ENCODE results near the gene AKT1. TPM values are rescaled to one million over a fixed set of nuclear protein-coding genes. Genes with fewer than 3 reads are reported as not detected.

AKT1 gene
- total RNA-seq, 6 experiments from 2014 or later = 66.7 to 92.1 (median 83.9) TPM

GRCh38 chr14:104806625-104807465, 11.3 kb upstream of the AKT1 start:
- Histone ChIP-seq H3K27ac (no peak overlapping the region), H3K36me3 (no peaks in the 10 kb centered on the region), H3K4me1 (peaks cover 0 to 12% (median 5%) of the 10 kb centered on the region in 4 donors), H3K9me3 (no peaks in the 10 kb centered on the region), H3K27me3 (no peaks in the 10 kb centered on the region), H3K4me3 (no peak overlapping the region)
- TF ChIP-seq CTCF (IDR thresholded peaks at IDR 0.05) (no peak), POLR2A (IDR thresholded peaks at IDR 0.05) (no peak)
- intact Hi-C loops (cut with DNase I) = no loop called here
- 80% methylated on average over 4 of the region's 10 CpGs for WGBS (ENCODE audit: insufficient coverage, low coverage, low lambda C conversion rate, missing lambda C conversion rate)
- DNase-seq (no peak), ATAC-seq (no peak)

- intact Hi-C loops (cut with DNase I) = no loop called here
- DNase-seq (peak in 1 of 3 donors; percentile 48), ATAC-seq (no peak)
- H3K4me3 ChIP-seq = no peak overlapping the region
- H3K27ac ChIP-seq = no peak overlapping the region
- H3K36me3 ChIP-seq = no peaks in the 10 kb centered on the region
- peaks cover 3 to 20% (median 11%) of the 10 kb centered on the region in 4 donors for H3K4me1 ChIP-seq
- no peak for TF ChIP-seq POLR2A (IDR thresholded peaks at IDR 0.05)
- TF ChIP-seq CTCF (IDR thresholded peaks at IDR 0.05) = no peak
- WGBS (ENCODE audit: insufficient coverage, low coverage, low lambda C conversion rate, missing lambda C conversion rate) = 85% methylated on average over 5 of the region's 14 CpGs
- no peaks in the 10 kb centered on the region for H3K9me3 ChIP-seq
- H3K27me3 ChIP-seq = no peaks in the 10 kb centered on the region
Observed at GRCh38 chr14:104805941-104806624, 10.5 kb upstream of the AKT1 start.

GRCh38 chr14:104805326-104805678, 9.8 kb upstream of the AKT1 start:
- WGBS (ENCODE audit: insufficient coverage, low coverage, low lambda C conversion rate, missing lambda C conversion rate) = no CpG with 5 or more reads among the region's 3 CpGs
- H3K27me3 ChIP-seq = no peaks in the 10 kb centered on the region
- DNase-seq (peak in 1 of 3 donors; percentile 35), ATAC-seq (peak in 1 of 4 donors; percentile 11)
- H3K9me3 ChIP-seq = no peaks in the 10 kb centered on the region
- TF ChIP-seq POLR2A (IDR thresholded peaks at IDR 0.05) (no peak), CTCF (IDR thresholded peaks at IDR 0.05) (no peak)
- H3K4me1 ChIP-seq = peaks cover 3 to 22% (median 11%) of the 10 kb centered on the region in 4 donors
- no peak overlapping the region for H3K27ac ChIP-seq
- intact Hi-C loops (cut with DNase I) = no loop called here
- H3K4me3 ChIP-seq = no peak overlapping the region
- H3K36me3 ChIP-seq = no peaks in the 10 kb centered on the region

- TF ChIP-seq CTCF (IDR thresholded peaks at IDR 0.05) (no peak), POLR2A (IDR thresholded peaks at IDR 0.05) (no peak)
- intact Hi-C loops (cut with DNase I) = no loop called here
- Histone ChIP-seq H3K27me3 (no peaks in the 10 kb centered on the region), H3K36me3 (no peaks in the 10 kb centered on the region), H3K9me3 (no peaks in the 10 kb centered on the region), H3K4me3 (no peak overlapping the region), H3K27ac (no peak overlapping the region), H3K4me1 (peaks cover 3 to 22% (median 11%) of the 10 kb centered on the region in 4 donors)
- ATAC-seq (no peak), DNase-seq (peak in 2 of 3 donors; percentile 19 to 51)
- WGBS (ENCODE audit: insufficient coverage, low coverage, low lambda C conversion rate, missing lambda C conversion rate) = no CpG with 5 or more reads among the region's 18 CpGs
Observed at GRCh38 chr14:104804481-104805325, 9.2 kb upstream of the AKT1 start.
